Heart left ventricle (tissue), 13 donors: ENCODE results near the gene HNRNPAB.

Source experiments
- POLR2A ChIP-seq, 2 donors: fragments of 450-650 bp; IDR thresholded peaks; one replicate each; pipeline ENCODE4 v1.6.1; 2017; ENCODE audit warnings: antibody characterized with exemption in 2 of 2, mild to moderate bottlenecking in 2 of 2, moderate library complexity in 2 of 2
- TF ChIP-seq, protein P1 (sequence below), 12 donors: fragments of 200-600 bp; sonication (generic) in 4 of 12; IDR thresholded peaks; one replicate each; pipeline versions ENCODE4 v1.5.0 to v1.8.0; 2018 to 2022; ENCODE audit warnings: antibody characterized with exemption in 12 of 12, mild to moderate bottlenecking in 5 of 12
- donor health status: ischemic (EF 13 %, LVEDD 7.1; RV severe dilation, severe dysfunction).
- donor health status: DM: no; HTN: yes; CAD: no.
- donor health status: DM: no; HTN: no; CAD: no.
- donor health status: ischemic (EF 25% LVEDD 6.9; RV normal size, moderate dysfunction).
- donor health status: ischemic (EF 25% LVEDD 5.7; RV mildly dilated, moderate dysfunction).
- donor health status: ischemic (EF 35%, LVEDD 5.7; RV mildly dilated, moderate dysfunction).
- donor health status: nonischemic (EF 11% LVEDD 7.7; RV severe dilation, severe dysfunction).
- donor health status: DM: yes; HTN: yes; CAD: no.
- donor health status: PGD.
- donor health status: ischemic (EF 29% LVEDD 5.4; RV normal size, mild dysfunction).
- donor health status: nonischemic (EF 23%, LVEDD 6.1; RV moderate dilation, normal function).

DNA sequence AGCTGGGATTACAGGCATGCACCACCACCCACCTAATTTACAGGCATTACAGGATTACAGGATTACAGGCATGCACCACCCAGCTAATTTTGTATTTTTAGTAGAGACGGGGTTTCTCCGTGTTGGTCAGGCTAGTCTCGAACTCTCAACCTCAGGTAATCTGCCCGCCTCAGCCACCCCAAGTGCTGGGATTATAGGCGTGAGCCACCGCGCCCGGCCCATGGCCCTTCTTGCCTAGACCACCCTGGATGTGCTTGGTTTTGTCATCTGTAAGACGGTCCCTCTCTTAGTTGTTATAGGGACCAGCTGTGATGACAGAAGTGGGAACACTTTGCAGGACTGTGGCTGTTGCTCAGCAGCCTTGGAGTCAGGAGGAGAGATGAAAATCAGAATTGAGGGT is 31.8 kb downstream of the HNRNPAB start:
- TF ChIP-seq, protein P1, sequence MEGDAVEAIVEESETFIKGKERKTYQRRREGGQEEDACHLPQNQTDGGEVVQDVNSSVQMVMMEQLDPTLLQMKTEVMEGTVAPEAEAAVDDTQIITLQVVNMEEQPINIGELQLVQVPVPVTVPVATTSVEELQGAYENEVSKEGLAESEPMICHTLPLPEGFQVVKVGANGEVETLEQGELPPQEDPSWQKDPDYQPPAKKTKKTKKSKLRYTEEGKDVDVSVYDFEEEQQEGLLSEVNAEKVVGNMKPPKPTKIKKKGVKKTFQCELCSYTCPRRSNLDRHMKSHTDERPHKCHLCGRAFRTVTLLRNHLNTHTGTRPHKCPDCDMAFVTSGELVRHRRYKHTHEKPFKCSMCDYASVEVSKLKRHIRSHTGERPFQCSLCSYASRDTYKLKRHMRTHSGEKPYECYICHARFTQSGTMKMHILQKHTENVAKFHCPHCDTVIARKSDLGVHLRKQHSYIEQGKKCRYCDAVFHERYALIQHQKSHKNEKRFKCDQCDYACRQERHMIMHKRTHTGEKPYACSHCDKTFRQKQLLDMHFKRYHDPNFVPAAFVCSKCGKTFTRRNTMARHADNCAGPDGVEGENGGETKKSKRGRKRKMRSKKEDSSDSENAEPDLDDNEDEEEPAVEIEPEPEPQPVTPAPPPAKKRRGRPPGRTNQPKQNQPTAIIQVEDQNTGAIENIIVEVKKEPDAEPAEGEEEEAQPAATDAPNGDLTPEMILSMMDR (IDR thresholded peaks at IDR 0.05), result no peak
- no peak for TF ChIP-seq POLR2A (IDR thresholded peaks at IDR 0.05)
